ENCODE measurements around the gene REEP1.

REEP1 gene

GRCh38 chr2:86185517-86186212, 151.8 kb downstream of the REEP1 start:
- peak; percentile 62 for DNase-seq (ENCODE audit: low read depth, low spot score)
- H3K4me3 ChIP-seq (ENCODE audit: low read length): no peak overlapping the region; the same call in 1 of the 2 replicates

GRCh38 chr2:86176597-86176996, 160.8 kb downstream of the REEP1 start:
- no peak overlapping the region for H3K4me3 ChIP-seq (ENCODE audit: low read length)
- no peak for DNase-seq (ENCODE audit: low read depth, low spot score)

- H3K4me3 ChIP-seq (ENCODE audit: low read length): no peak overlapping the region
- no peak for DNase-seq (ENCODE audit: low read depth, low spot score)
These were observed 161.6 kb downstream of the REEP1 start for GRCh38 chr2:86175828-86176227.

GRCh38 chr2:86174445-86174844, 163.0 kb downstream of the REEP1 start:
- DNase-seq (ENCODE audit: low read depth, low spot score): no peak
- H3K4me3 ChIP-seq (ENCODE audit: low read length): no peak overlapping the region

- DNase-seq (ENCODE audit: low read depth, low spot score): no peak
- no peak overlapping the region for H3K4me3 ChIP-seq (ENCODE audit: low read length)
These were observed 164.8 kb downstream of the REEP1 start for GRCh38 chr2:86172610-86173009.

GRCh38 chr2:86171295-86171694, 166.1 kb downstream of the REEP1 start:
- DNase-seq (ENCODE audit: low read depth, low spot score): no peak
- no peak overlapping the region for H3K4me3 ChIP-seq (ENCODE audit: low read length)

- H3K4me3 ChIP-seq (ENCODE audit: low read length): no peak overlapping the region
- peak; percentile 53 for DNase-seq (ENCODE audit: low read depth, low spot score)
These were observed 167.0 kb downstream of the REEP1 start for GRCh38 chr2:86170449-86170848.

Data from Jurkat, Clone E6-1 (cell line).